Common myeloid progenitor, CD34-positive (primary cell): Measurements from ENCODE around the gene SCGB2B2. TPM values are rescaled to one million over a fixed set of nuclear protein-coding genes. Genes with fewer than 3 reads are reported as not detected.

ENCODE experiments used
- CTCF ChIA-PET: fragments of 350-600 bp; sonication (Branson Sonifier 250); formaldehyde crosslinking; loops from one replicate; lab custom pipeline; 2021; ENCODE audit warnings: antibody characterized with exemption; lab: Charles Lee
- POLR2A ChIA-PET: fragments of 350-600 bp; sonication (Branson Sonifier 250); formaldehyde crosslinking; loops from one replicate; lab custom pipeline; 2021; ENCODE audit warnings: antibody characterized with exemption; lab: Charles Lee
- DNase-seq, 3 donors: peaks; one replicate each; pipeline versions ENCODE4 v3.0.0 to v3.0.0-alpha.2; 2013
- H3K27ac ChIP-seq, 2 experiments: 1 replicate in 1 of 2; 2 replicates in 1 of 2; pipeline ENCODE4 v1.7.0; 2013; ENCODE audit warnings: inconsistent platforms in 2 of 2, low read length in 2 of 2, mild to moderate bottlenecking in 2 of 2, low read depth in 1 of 2, moderate library complexity in 1 of 2; ENCODE audit not compliant: severe bottlenecking in 2 of 2, insufficient read depth in 1 of 2, poor library complexity in 1 of 2
- H3K27me3 ChIP-seq, 5 experiments: replicated peaks in 2 of 5; 1 replicate in 3 of 5; 2 replicates in 2 of 5; pipeline versions ENCODE4 v1.6.1 to v1.7.0; 2013; ENCODE audit warnings: low read length in 4 of 5, mild to moderate bottlenecking in 2 of 5, moderate library complexity in 2 of 5, inconsistent platforms in 1 of 5; ENCODE audit not compliant: insufficient read depth in 5 of 5, control insufficient read depth in 4 of 5
- H3K36me3 ChIP-seq, 4 experiments: 1 replicate in 2 of 4; 2 replicates in 2 of 4; pipeline versions ENCODE4 v1.6.1 to v1.7.0; 2013; ENCODE audit warnings: low read length in 3 of 4, control low read depth in 1 of 4, mild to moderate bottlenecking in 1 of 4; ENCODE audit not compliant: control insufficient read depth in 4 of 4, insufficient read depth in 4 of 4
- H3K4me1 ChIP-seq, 4 experiments: 1 replicate in 3 of 4; 2 replicates in 1 of 4; pipeline versions ENCODE4 v1.6.1 to v1.7.1; 2013; ENCODE audit warnings: low read length in 3 of 4, mild to moderate bottlenecking in 3 of 4, control low read depth in 1 of 4, inconsistent platforms in 1 of 4, moderate library complexity in 1 of 4; ENCODE audit not compliant: control insufficient read depth in 4 of 4, insufficient read depth in 4 of 4; ENCODE audit errors: control extremely low read depth in 1 of 4
- H3K4me3 ChIP-seq, 7 experiments: 1 replicate in 4 of 7; 2 replicates in 3 of 7; pipeline versions ENCODE4 v1.5.1 to v1.7.0; 2013; ENCODE audit warnings: mild to moderate bottlenecking in 7 of 7, low read length in 6 of 7, moderate library complexity in 6 of 7, inconsistent platforms in 2 of 7, low read depth in 2 of 7, control low read depth in 1 of 7; ENCODE audit not compliant: insufficient read depth in 4 of 7, control insufficient read depth in 1 of 7; ENCODE audit errors: extremely low read depth in 1 of 7
- H3K9me3 ChIP-seq, 5 experiments: 1 replicate in 4 of 5; 2 replicates in 1 of 5; pipeline versions ENCODE4 v1.6.1 to v1.7.1; 2013; ENCODE audit warnings: low read length in 4 of 5, mild to moderate bottlenecking in 2 of 5, inconsistent platforms in 1 of 5, low read depth in 1 of 5, moderate library complexity in 1 of 5; ENCODE audit not compliant: control insufficient read depth in 4 of 5, insufficient read depth in 2 of 5; ENCODE audit errors: control extremely low read depth in 1 of 5
- WGBS: methylation state at CpG from one replicate; pipeline ENCODE4 v1.1.5; 2013; ENCODE audit not compliant: insufficient coverage; 5-methylcytosine and 5-hydroxymethylcytosine counted together
- polyA plus RNA-seq: library from polyadenylated mRNA; unstranded; fragments of 120-200 nt; gene quantifications from one replicate; pipeline ENCODE4 v1.2.1, GENCODE V29; 2013

Gene SCGB2B2
- 0.36 TPM for polyA plus RNA-seq

- Histone ChIP-seq H3K27me3 (peaks cover 0 to 11% (median 0%) of the 10 kb centered on the region in 5 experiments), H3K9me3 (peaks cover 3 to 41% (median 22%) of the 10 kb centered on the region in 5 experiments), H3K4me3 (peak within 1 kb of the TSS; percentile 74 to 89 (median 83)), H3K27ac (peak within 1 kb of the TSS; percentile 93 to 96), H3K36me3 (peaks cover 9 to 30% (median 26%) of the 10 kb centered on the region in 4 experiments), H3K4me1 (peaks cover 0 to 17% (median 6%) of the 10 kb centered on the region in 4 experiments)
- WGBS: under 1% methylated on average over 24 of the region's 26 CpGs
- CTCF ChIA-PET: no interaction called here
- POLR2A ChIA-PET: no interaction called here
- DNase-seq: peak; percentile 89 to 93 (median 90)
These were observed at the start of gene SCGB2B2 for GRCh38 chr19:34676697-34677385. TSS of gene SCGB2B2 (minus strand) at chr19:34677159. CDS start at chr19:34594563, 82,596 bp downstream.

- Histone ChIP-seq H3K27me3 (peaks cover 0 to 37% (median 0%) of the 10 kb centered on the region in 5 experiments), H3K36me3 (no peaks in the 10 kb centered on the region), H3K9me3 (peaks cover 0 to 8% (median 0%) of the 10 kb centered on the region in 5 experiments), H3K4me1 (no peaks in the 10 kb centered on the region), H3K27ac (no peak overlapping the region), H3K4me3 (no peak overlapping the region)
- no peak for DNase-seq
- CTCF ChIA-PET: no interaction called here
- POLR2A ChIA-PET: no interaction called here
- WGBS: 53% methylated on average over 5 of the region's 6 CpGs
These were observed 48.4 kb upstream of the SCGB2B2 start for GRCh38 chr19:34725400-34725799.

GRCh38 chr19:34722353-34722752 lies 45.4 kb upstream of the SCGB2B2 start:
- CTCF ChIA-PET: no interaction called here
- Histone ChIP-seq H3K36me3 (no peaks in the 10 kb centered on the region), H3K27ac (no peak overlapping the region), H3K9me3 (peaks cover 0 to under 1% (median 0%) of the 10 kb centered on the region in 5 experiments), H3K4me1 (no peaks in the 10 kb centered on the region), H3K4me3 (no peak overlapping the region), H3K27me3 (peaks cover 0 to 37% (median 2%) of the 10 kb centered on the region in 5 experiments)
- 78% methylated on average over 11 of the region's 11 CpGs for WGBS
- DNase-seq: no peak
- POLR2A ChIA-PET: no interaction called here

GRCh38 chr19:34715357-34715756 lies 38.4 kb upstream of the SCGB2B2 start:
- Histone ChIP-seq H3K27me3 (peaks cover 0 to 4% (median 0%) of the 10 kb centered on the region in 5 experiments), H3K4me3 (no peak overlapping the region), H3K27ac (no peak overlapping the region), H3K9me3 (peaks cover 6 to 33% (median 9%) of the 10 kb centered on the region in 5 experiments), H3K4me1 (no peaks in the 10 kb centered on the region), H3K36me3 (no peaks in the 10 kb centered on the region)
- DNase-seq: no peak
- CTCF ChIA-PET: no interaction called here
- POLR2A ChIA-PET: no interaction called here

GRCh38 chr19:34713262-34713637 lies 36.3 kb upstream of the SCGB2B2 start:
- POLR2A ChIA-PET: no interaction called here
- Histone ChIP-seq H3K27ac (no peak overlapping the region), H3K4me3 (no peak overlapping the region), H3K27me3 (no peaks in the 10 kb centered on the region), H3K4me1 (no peaks in the 10 kb centered on the region), H3K9me3 (peaks cover 6 to 33% (median 9%) of the 10 kb centered on the region in 5 experiments), H3K36me3 (no peaks in the 10 kb centered on the region)
- WGBS: 100% methylated on average over 2 of the region's 2 CpGs
- DNase-seq: peak; percentile 8 to 15 (median 14)
- CTCF ChIA-PET: interaction anchor here (1.1 to 3.8 kb wide), 3 partner anchors 14 to 672 kb away, joined by 3 to 41 read pairs (median 3); no protein-coding TSS in a partner anchor

GRCh38 chr19:34712395-34713261 lies 35.7 kb upstream of the SCGB2B2 start:
- no peak overlapping the region for H3K27ac ChIP-seq
- ChIA-PET CTCF (interaction anchor here (1.1 to 3.8 kb wide), 3 partner anchors 15 to 671 kb away, joined by 3 to 41 read pairs (median 3); no protein-coding TSS in a partner anchor), POLR2A (no interaction called here)
- H3K4me1 ChIP-seq: no peaks in the 10 kb centered on the region
- WGBS: 36% methylated on average over 11 of the region's 11 CpGs
- H3K9me3 ChIP-seq: peaks cover 6 to 35% (median 9%) of the 10 kb centered on the region in 5 experiments
- DNase-seq: peak; percentile 80 to 89 (median 84)
- no peak overlapping the region for H3K4me3 ChIP-seq
- H3K36me3 ChIP-seq: no peaks in the 10 kb centered on the region
- no peaks in the 10 kb centered on the region for H3K27me3 ChIP-seq
